Duodenal mucosa (tissue), 2 donors: ENCODE measurements around the gene EEF1AKMT3.
A peak's percentile ranks its signal among the peaks of the same experiment; 100 is the strongest.

ENCODE experiments used
- H3K27ac ChIP-seq: one replicate; pipeline ENCODE4 v1.7.0; 2013; ENCODE audit warnings: low read depth, low read length
- H3K27me3 ChIP-seq, 2 donors: one replicate each; pipeline ENCODE4 v1.7.0; 2013; ENCODE audit warnings: low read length in 2 of 2, control low read depth in 1 of 2; ENCODE audit not compliant: insufficient read depth in 2 of 2, control insufficient read depth in 1 of 2
- H3K36me3 ChIP-seq, 2 donors: one replicate each; pipeline ENCODE4 v1.7.0; 2013; ENCODE audit warnings: low read length in 2 of 2, control low read depth in 1 of 2; ENCODE audit not compliant: insufficient read depth in 2 of 2, control insufficient read depth in 1 of 2
- H3K4me1 ChIP-seq, 2 donors: one replicate each; pipeline ENCODE4 v1.7.0; 2013; ENCODE audit warnings: low read length in 2 of 2, control low read depth in 1 of 2; ENCODE audit not compliant: insufficient read depth in 2 of 2, control insufficient read depth in 1 of 2
- H3K4me3 ChIP-seq, 2 donors: one replicate each; pipeline ENCODE4 v1.7.0; 2013; ENCODE audit warnings: low read length in 2 of 2, low read depth in 1 of 2
- H3K9ac ChIP-seq, 2 donors: one replicate each; pipeline ENCODE4 v1.7.0; 2013; ENCODE audit warnings: low read length in 2 of 2, low read depth in 1 of 2
- H3K9me3 ChIP-seq, 2 donors: one replicate each; pipeline ENCODE4 v1.7.0; 2013; ENCODE audit warnings: low read length in 2 of 2, control low read depth in 1 of 2; ENCODE audit not compliant: control insufficient read depth in 1 of 2

The EEF1AKMT3 gene

GRCh38 chr12:57741844-57742738, 30.3 kb upstream of the EEF1AKMT3 start:
- no peak overlapping the region for H3K27ac ChIP-seq
- peaks cover 10 to 36% of the 10 kb centered on the region in 2 donors for H3K4me1 ChIP-seq
- no peaks in the 10 kb centered on the region for H3K9me3 ChIP-seq
- H3K4me3 ChIP-seq = peak overlapping the region; percentile 51 to 73
- peaks cover 18 to 33% of the 10 kb centered on the region in 2 donors for H3K27me3 ChIP-seq
- H3K9ac ChIP-seq = peak overlapping the region in 1 of 2 donors; percentile 57
- peaks cover 0 to 8% of the 10 kb centered on the region in 2 donors for H3K36me3 ChIP-seq

DNA sequence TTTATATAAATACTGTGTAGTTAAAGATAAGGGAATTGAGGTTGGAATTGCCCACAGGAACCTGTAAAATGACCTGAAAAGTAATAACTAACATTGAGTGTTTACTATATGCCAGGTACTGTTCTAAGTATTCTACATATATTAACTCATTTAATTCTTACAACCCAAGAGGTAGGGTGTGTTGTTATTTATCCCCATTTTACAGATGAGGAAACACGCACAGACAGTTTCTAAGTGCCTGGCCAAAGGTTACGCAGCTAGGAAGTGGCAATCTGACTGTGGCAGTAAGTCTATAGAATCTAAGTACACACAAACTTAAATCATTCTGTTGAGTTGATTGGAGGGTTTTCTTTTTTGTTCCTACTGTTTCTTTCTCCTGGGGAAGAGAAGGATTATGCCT, 28.6 kb upstream of the EEF1AKMT3 start:
- H3K27me3 ChIP-seq = peaks cover 15 to 27% of the 10 kb centered on the region in 2 donors
- H3K27ac ChIP-seq = no peak overlapping the region
- H3K36me3 ChIP-seq = peaks cover 0 to 23% of the 10 kb centered on the region in 2 donors
- H3K4me3 ChIP-seq = no peak overlapping the region
- no peaks in the 10 kb centered on the region for H3K9me3 ChIP-seq
- H3K4me1 ChIP-seq = peaks cover 10 to 36% of the 10 kb centered on the region in 2 donors
- H3K9ac ChIP-seq = no peak overlapping the region

DNA sequence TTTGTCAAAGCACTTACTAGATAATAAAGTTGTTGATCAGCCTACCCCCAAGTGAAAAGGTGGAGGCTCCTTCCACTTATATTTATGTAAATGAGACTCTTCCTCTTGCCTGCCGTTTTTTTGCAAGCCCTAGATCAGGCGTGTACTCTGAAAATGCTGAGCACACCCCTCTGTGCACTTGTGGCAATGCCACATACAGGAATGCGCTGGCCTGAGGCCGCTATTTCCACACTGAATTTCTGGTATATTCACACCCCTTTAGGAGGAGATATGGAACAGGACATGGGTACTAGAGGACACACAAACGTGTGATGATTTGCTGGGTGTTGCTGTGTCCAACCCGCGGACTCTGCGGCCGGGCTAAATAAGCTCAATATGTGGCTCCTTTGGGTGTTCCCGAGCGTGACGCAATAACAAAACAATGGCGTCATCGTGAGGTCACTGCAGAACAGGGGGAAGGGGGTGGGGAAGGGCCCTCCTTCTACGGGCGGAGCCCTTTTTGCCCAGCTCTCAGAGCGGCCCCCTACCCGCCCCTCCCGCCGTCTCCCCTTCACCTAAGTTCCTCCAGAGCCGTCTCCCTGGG, 28.1 kb upstream of the EEF1AKMT3 start:
- Histone ChIP-seq H3K9ac (peak overlapping the region; percentile 92 to 99), H3K9me3 (no peaks in the 10 kb centered on the region)

GRCh38 chr12:57744777-57745484, 27.5 kb upstream of the EEF1AKMT3 start, which contains the start of gene TSPAN31:
Gene TSPAN31, plus strand, starts transcription at chr12:57745039. Its CDS starts 116 bp downstream, at chr12:57745155.
- peak within 1 kb of the TSS; percentile 96 to 98 for H3K4me3 ChIP-seq
- peaks cover 10 to 28% of the 10 kb centered on the region in 2 donors for H3K4me1 ChIP-seq
- H3K27me3 ChIP-seq = peaks cover 7 to 17% of the 10 kb centered on the region in 2 donors
- H3K9ac ChIP-seq = peak within 1 kb of the TSS; percentile 92 to 99
- H3K36me3 ChIP-seq = peaks cover 0 to 33% of the 10 kb centered on the region in 2 donors
- H3K27ac ChIP-seq = peak within 1 kb of the TSS; percentile 89
- H3K9me3 ChIP-seq = no peaks in the 10 kb centered on the region

More for the DNA sequence above, 28.1 kb upstream of the EEF1AKMT3 start:
- Histone ChIP-seq H3K36me3 (peaks cover 0 to 28% of the 10 kb centered on the region in 2 donors), H3K4me3 (peak overlapping the region; percentile 96 to 98), H3K4me1 (peaks cover 10 to 32% of the 10 kb centered on the region in 2 donors), H3K27ac (peak overlapping the region; percentile 89), H3K27me3 (peaks cover 10 to 23% of the 10 kb centered on the region in 2 donors)

GRCh38 chr12:57745485-57745881, 26.9 kb upstream of the EEF1AKMT3 start:
- Histone ChIP-seq H3K9ac (peak overlapping the region; percentile 92 to 99), H3K27me3 (peaks cover 7 to 13% of the 10 kb centered on the region in 2 donors), H3K9me3 (no peaks in the 10 kb centered on the region), H3K4me3 (peak overlapping the region; percentile 96 to 98), H3K4me1 (peaks cover 10 to 25% of the 10 kb centered on the region in 2 donors), H3K36me3 (peaks cover 0 to 37% of the 10 kb centered on the region in 2 donors), H3K27ac (peak overlapping the region; percentile 89)

- peak overlapping the region; percentile 96 to 98 for H3K4me3 ChIP-seq
These were observed 26.4 kb upstream of the EEF1AKMT3 start for GRCh38 chr12:57746025-57746424.

DNA sequence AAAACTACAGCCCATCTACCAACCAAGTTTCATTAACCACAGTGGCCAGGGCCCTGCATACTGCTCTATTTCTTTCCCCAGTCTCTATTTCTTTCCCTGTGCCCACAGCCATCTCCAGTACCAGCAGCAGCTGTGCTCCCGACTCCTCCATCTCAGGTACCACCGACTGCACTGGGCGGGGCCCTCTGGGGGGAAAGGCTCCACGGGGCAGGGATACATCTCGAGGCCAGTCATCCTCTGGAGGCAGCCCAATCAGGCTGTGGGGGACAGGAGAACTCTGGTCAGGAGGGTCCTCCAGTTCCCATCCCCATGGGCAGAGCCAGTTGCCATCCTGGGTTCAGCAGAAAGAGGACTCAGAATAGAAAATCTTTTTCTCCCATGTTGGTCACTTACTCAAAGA, 23.4 kb upstream of the EEF1AKMT3 start:
- Histone ChIP-seq H3K9ac (no peak overlapping the region), H3K27ac (no peak overlapping the region), H3K27me3 (no peaks in the 10 kb centered on the region), H3K36me3 (peaks cover 0 to 37% of the 10 kb centered on the region in 2 donors), H3K9me3 (no peaks in the 10 kb centered on the region), H3K4me3 (no peak overlapping the region), H3K4me1 (peaks cover 36 to 38% of the 10 kb centered on the region in 2 donors)

More at GRCh38 chr12:57746025-57746424, 26.4 kb upstream of the EEF1AKMT3 start:
- Histone ChIP-seq H3K27me3 (peaks cover 1 to 9% of the 10 kb centered on the region in 2 donors), H3K27ac (no peak overlapping the region), H3K4me1 (peaks cover 13 to 23% of the 10 kb centered on the region in 2 donors), H3K9me3 (no peaks in the 10 kb centered on the region), H3K36me3 (peaks cover 0 to 37% of the 10 kb centered on the region in 2 donors), H3K9ac (no peak overlapping the region)

GRCh38 chr12:57750561-57751431, 21.6 kb upstream of the EEF1AKMT3 start:
- Histone ChIP-seq H3K27me3 (no peaks in the 10 kb centered on the region), H3K9ac (peak overlapping the region; percentile 86 to 90), H3K4me3 (peak overlapping the region; percentile 88 to 96), H3K36me3 (peaks cover 0 to 37% of the 10 kb centered on the region in 2 donors), H3K9me3 (no peaks in the 10 kb centered on the region), H3K27ac (no peak overlapping the region), H3K4me1 (peaks cover 35% of the 10 kb centered on the region in 2 donors)

GRCh38 chr12:57751432-57751787, 21.0 kb upstream of the EEF1AKMT3 start:
- H3K36me3 ChIP-seq = peaks cover 0 to 36% of the 10 kb centered on the region in 2 donors
- no peaks in the 10 kb centered on the region for H3K27me3 ChIP-seq
- peak overlapping the region; percentile 88 to 96 for H3K4me3 ChIP-seq
- H3K27ac ChIP-seq = peak overlapping the region; percentile 62
- H3K9me3 ChIP-seq = no peaks in the 10 kb centered on the region
- H3K4me1 ChIP-seq = peaks cover 37 to 40% of the 10 kb centered on the region in 2 donors
- peak overlapping the region; percentile 86 to 90 for H3K9ac ChIP-seq
